Peyer's patch (tissue), 4 donors: Measurements from ENCODE around the gene THBD. TPM values are rescaled to one million over a fixed set of nuclear protein-coding genes. Genes with fewer than 3 reads are reported as not detected.

Experiments
- DNase-seq, 3 donors: peaks; one replicate each; pipeline ENCODE4 v3.0.0-alpha.2; 2017 to 2019
- H3K27ac ChIP-seq, 4 donors: fragments of 200-600 bp; sonication (generic); one replicate each; pipeline ENCODE4 v1.5.1; 2016 to 2019
- H3K27me3 ChIP-seq, 2 donors: fragments of 200-600 bp; sonication (generic); one replicate each; pipeline ENCODE4 v1.5.1; 2019
- H3K36me3 ChIP-seq, 3 donors: fragments of 200-600 bp; sonication (generic); one replicate each; pipeline ENCODE4 v1.5.1; 2016 to 2019
- H3K4me1 ChIP-seq, 4 donors: fragments of 200-600 bp; sonication (generic); one replicate each; pipeline ENCODE4 v1.5.1; 2016 to 2019
- H3K4me3 ChIP-seq, 4 donors: fragments of 200-600 bp; sonication (generic); 1 replicate in 3 of 4; 2 replicates in 1 of 4; pipeline ENCODE4 v1.5.1; 2016 to 2019; ENCODE audit warnings: mild to moderate bottlenecking in 1 of 4
- H3K9me3 ChIP-seq, 4 donors: fragments of 200-600 bp; sonication (generic); one replicate each; pipeline ENCODE4 v1.5.1; 2016 to 2019; ENCODE audit warnings: mild to moderate bottlenecking in 1 of 4
- POLR2A ChIP-seq, 2 donors: fragments of 450-650 bp; IDR thresholded peaks; one replicate each; pipeline ENCODE4 v1.5.1; 2017; ENCODE audit warnings: antibody characterized with exemption in 2 of 2, mild to moderate bottlenecking in 2 of 2, moderate library complexity in 2 of 2
- total RNA-seq, 4 donors: library from RNA; depleted of rRNA; stranded (reverse); fragments of >200 nt; gene quantifications; one replicate each; pipeline ENCODE4 v1.1.0, GENCODE V29; 2016
- TF ChIP-seq, protein P1 (sequence below), 6 experiments: fragments of 450-650 bp in 4 of 6; fragments of 200-600 bp in 2 of 6; sonication (generic) in 1 of 6; IDR thresholded peaks; one replicate each; pipeline ENCODE4 v1.5.1; 2017 to 2019; ENCODE audit warnings: antibody characterized with exemption in 6 of 6, mild to moderate bottlenecking in 3 of 6, moderate library complexity in 1 of 6

Gene THBD
- total RNA-seq, 4 donors from 2014 or later: 7.9 to 31.4 (median 12.9) TPM

DNA sequence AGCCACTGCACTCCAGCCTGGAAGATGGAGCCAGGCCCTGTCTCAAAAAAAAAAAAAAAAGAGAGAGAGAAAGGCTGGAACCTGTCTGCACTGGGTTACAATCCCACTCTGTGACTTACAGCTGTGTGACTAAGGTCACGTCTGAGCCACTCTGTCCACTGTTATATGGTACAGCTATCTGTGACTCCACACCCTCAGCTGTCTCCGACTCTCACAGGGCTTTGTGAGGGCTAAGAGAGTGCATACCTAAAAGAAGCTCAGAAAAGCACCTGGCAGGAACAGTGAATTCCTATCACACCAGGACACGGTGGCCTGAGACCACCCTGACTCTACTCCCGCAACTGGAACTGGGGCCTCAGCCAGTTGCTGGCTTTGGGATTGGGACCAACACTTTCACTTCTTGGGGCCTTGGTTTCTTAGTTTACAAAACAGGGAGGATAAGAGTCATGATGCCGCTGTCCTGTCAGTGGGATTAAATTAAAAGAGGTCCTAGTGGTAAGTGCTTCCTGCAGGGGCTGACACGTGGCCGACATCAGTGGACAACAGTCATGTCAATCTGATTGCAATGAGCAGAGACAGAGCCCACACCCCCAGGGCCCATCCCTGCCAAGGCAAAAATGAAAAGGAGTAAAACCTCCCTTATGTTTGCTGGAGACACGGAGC, 42.4 kb upstream of the THBD start:
- DNase-seq: peak in 1 of 3 donors; percentile 40
- Histone ChIP-seq H3K36me3 (no peaks in the 10 kb centered on the region), H3K27me3 (no peaks in the 10 kb centered on the region), H3K27ac (no peak overlapping the region), H3K9me3 (no peaks in the 10 kb centered on the region), H3K4me1 (no peaks in the 10 kb centered on the region), H3K4me3 (no peak overlapping the region)
- TF ChIP-seq POLR2A (IDR thresholded peaks at IDR 0.05): no peak
- TF ChIP-seq, protein P1, sequence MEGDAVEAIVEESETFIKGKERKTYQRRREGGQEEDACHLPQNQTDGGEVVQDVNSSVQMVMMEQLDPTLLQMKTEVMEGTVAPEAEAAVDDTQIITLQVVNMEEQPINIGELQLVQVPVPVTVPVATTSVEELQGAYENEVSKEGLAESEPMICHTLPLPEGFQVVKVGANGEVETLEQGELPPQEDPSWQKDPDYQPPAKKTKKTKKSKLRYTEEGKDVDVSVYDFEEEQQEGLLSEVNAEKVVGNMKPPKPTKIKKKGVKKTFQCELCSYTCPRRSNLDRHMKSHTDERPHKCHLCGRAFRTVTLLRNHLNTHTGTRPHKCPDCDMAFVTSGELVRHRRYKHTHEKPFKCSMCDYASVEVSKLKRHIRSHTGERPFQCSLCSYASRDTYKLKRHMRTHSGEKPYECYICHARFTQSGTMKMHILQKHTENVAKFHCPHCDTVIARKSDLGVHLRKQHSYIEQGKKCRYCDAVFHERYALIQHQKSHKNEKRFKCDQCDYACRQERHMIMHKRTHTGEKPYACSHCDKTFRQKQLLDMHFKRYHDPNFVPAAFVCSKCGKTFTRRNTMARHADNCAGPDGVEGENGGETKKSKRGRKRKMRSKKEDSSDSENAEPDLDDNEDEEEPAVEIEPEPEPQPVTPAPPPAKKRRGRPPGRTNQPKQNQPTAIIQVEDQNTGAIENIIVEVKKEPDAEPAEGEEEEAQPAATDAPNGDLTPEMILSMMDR (IDR thresholded peaks at IDR 0.05): no peak

DNA sequence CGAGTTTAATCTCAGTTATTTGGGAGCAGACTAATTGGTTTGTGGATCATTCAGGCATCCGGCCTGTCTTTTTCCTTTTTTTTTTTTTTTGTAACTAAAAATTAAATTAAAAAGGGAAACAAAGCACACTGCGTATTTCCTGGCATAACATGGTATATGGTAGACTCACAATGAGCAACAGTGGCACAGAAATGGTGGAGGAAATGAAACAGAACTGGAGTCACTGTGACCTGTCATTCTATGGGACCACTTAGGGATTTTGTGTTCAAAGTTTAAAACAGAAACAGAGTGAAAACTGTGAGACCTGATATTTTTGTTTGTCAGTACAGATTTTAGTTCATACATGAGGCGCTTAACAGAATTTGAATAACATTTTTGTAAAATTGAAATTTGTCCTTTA, 41.4 kb upstream of the THBD start:
- no peaks in the 10 kb centered on the region for H3K36me3 ChIP-seq

DNA sequence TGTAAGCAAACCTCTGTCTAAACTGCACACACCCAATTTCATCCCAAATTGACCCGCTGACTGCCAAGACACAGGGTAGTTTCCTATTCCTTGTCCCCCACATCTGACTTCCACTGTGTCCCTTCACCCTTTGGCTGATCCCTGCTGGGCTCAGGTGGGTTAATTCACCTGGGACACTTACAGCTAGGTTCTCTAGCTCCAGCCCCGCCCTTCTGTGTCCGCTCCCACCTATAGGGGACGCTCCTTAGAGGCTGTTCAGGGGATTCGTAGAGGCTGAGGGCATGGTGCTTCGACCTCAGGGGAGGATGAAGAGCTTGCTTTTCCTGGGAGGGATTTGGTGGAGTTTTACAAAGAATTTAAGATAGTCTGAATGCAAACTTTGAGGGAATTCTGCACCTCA, 40.7 kb upstream of the THBD start:
- Histone ChIP-seq H3K9me3 (no peaks in the 10 kb centered on the region), H3K4me1 (no peaks in the 10 kb centered on the region), H3K27me3 (no peaks in the 10 kb centered on the region), H3K36me3 (no peaks in the 10 kb centered on the region), H3K4me3 (no peak overlapping the region), H3K27ac (no peak overlapping the region)
- no peak for TF ChIP-seq POLR2A (IDR thresholded peaks at IDR 0.05)
- TF ChIP-seq, protein P1 (IDR thresholded peaks at IDR 0.05): no peak
- DNase-seq: no peak

More for the DNA sequence above, 41.4 kb upstream of the THBD start:
- no peak for DNase-seq
- H3K4me1 ChIP-seq: no peaks in the 10 kb centered on the region
- no peak for TF ChIP-seq POLR2A (IDR thresholded peaks at IDR 0.05)
- TF ChIP-seq, protein P1 (IDR thresholded peaks at IDR 0.05): no peak
- H3K4me3 ChIP-seq: no peak overlapping the region
- H3K9me3 ChIP-seq: no peaks in the 10 kb centered on the region
- H3K27ac ChIP-seq: no peak overlapping the region
- no peaks in the 10 kb centered on the region for H3K27me3 ChIP-seq

DNA sequence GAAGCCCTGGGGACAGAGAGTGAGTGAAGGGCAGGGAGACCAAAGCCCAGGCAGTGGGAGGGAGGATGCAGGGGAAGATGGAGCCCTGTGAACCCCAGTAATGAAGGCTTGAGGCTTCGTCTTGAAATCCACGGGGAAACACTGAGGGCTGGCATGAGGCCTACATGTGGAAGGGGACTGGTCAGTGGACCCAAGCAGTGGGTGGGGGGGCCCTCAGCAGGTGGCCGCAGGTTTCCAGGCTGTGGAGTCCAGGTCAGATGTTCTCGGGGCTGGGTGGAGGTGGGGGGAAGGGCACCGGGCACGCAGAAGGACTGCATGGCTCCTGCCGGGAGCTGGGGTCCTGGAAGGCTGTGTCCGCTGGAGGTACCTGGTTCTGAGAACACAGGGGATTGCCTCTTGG, 39.4 kb upstream of the THBD start:
- Histone ChIP-seq H3K9me3 (no peaks in the 10 kb centered on the region), H3K4me1 (no peaks in the 10 kb centered on the region), H3K27ac (no peak overlapping the region), H3K27me3 (no peaks in the 10 kb centered on the region), H3K36me3 (no peaks in the 10 kb centered on the region), H3K4me3 (no peak overlapping the region)
- no peak for TF ChIP-seq POLR2A (IDR thresholded peaks at IDR 0.05)
- TF ChIP-seq, protein P1 (IDR thresholded peaks at IDR 0.05): no peak
- DNase-seq: no peak

DNA sequence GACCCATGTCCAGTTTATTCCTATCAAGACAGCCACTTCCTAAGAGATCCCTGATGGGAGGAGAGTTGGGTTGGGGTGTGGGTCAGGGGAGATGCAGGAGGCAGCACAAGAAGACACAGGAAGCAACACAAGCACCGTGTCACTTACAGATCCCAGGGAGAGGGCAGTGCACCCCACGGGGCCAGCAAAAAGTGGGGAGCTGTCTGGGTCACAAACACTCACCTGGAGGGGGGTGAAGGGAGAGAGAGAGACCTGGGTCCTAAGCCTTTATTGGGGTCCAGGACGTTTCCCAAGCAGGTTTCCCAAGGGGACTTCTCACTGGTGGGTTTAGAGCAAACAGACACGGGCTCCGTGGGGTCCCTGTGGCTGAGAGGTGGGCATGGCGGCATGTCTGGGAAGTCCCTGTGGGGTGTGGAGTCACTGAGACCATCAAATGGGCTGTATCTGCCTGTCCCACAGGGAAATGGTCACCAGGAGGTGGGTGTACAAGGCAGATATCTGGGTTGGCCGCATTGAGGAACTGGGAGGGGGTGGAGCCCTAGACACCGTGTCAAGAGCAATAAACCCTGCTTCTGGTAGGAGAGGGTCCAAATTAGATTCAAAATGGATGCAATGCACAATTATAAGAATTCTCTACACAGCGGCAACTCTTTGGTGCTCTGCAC, 38.2 kb upstream of the THBD start:
- H3K27me3 ChIP-seq: no peaks in the 10 kb centered on the region
- TF ChIP-seq POLR2A (IDR thresholded peaks at IDR 0.05): no peak
- TF ChIP-seq, protein P1 (IDR thresholded peaks at IDR 0.05): no peak
- no peaks in the 10 kb centered on the region for H3K36me3 ChIP-seq
- no peaks in the 10 kb centered on the region for H3K4me1 ChIP-seq
- H3K27ac ChIP-seq: peak overlapping the region in 2 of 4 donors; percentile 62 to 83
- no peak for DNase-seq
- no peaks in the 10 kb centered on the region for H3K9me3 ChIP-seq
- H3K4me3 ChIP-seq: no peak overlapping the region
